Activated effector memory CD4-positive, alpha-beta T cell treated with Interleukin-2 at 50 U/mL for 16 hours (primary cell): Measurements from ENCODE around the gene CTBP1.
"Not testable (repeated sequence)": the region's sequence is repeated elsewhere in the genome, so short reads cannot be mapped to it uniquely, and the experiment has no call there.

Experiments
- DNase-seq: peaks from one replicate; pipeline ENCODE4 v3.0.0-alpha.2; 2020

CTBP1 gene

GRCh38 chr4:1248245-1249147 lies at the start of gene CTBP1:
Gene CTBP1 (minus strand): TSS chr4:1249130. CDS start chr4:1241331, 7,799 bp downstream.
- DNase-seq = peak; percentile 81

GRCh38 chr4:1298461-1298860 lies 49.5 kb upstream of the CTBP1 start:
- no peak for DNase-seq

GRCh38 chr4:1297456-1298325 lies 48.8 kb upstream of the CTBP1 start:
- DNase-seq = no peak

GRCh38 chr4:1297023-1297395 lies 48.1 kb upstream of the CTBP1 start:
- no peak for DNase-seq

GRCh38 chr4:1296324-1297022 lies 47.5 kb upstream of the CTBP1 start:
- no peak for DNase-seq

GRCh38 chr4:1295405-1296055 lies 46.6 kb upstream of the CTBP1 start:
- no peak for DNase-seq

GRCh38 chr4:1294891-1295290 lies 46.0 kb upstream of the CTBP1 start:
- DNase-seq = no peak

GRCh38 chr4:1294424-1294823 lies 45.5 kb upstream of the CTBP1 start:
- no peak for DNase-seq

- DNase-seq = no peak
Measured at GRCh38 chr4:1293991-1294390, 45.1 kb upstream of the CTBP1 start.

- no peak for DNase-seq
Measured at GRCh38 chr4:1293531-1293941, 44.6 kb upstream of the CTBP1 start.

GRCh38 chr4:1292703-1293011 lies 43.7 kb upstream of the CTBP1 start:
- DNase-seq = not testable (repeated sequence)

GRCh38 chr4:1291996-1292702 lies 43.2 kb upstream of the CTBP1 start:
- DNase-seq = no peak

- no peak for DNase-seq
Measured at GRCh38 chr4:1291091-1291490, 42.2 kb upstream of the CTBP1 start.

- no peak for DNase-seq
Measured at GRCh38 chr4:1290165-1290977, 41.4 kb upstream of the CTBP1 start.

- DNase-seq = peak; percentile 96
Measured at GRCh38 chr4:1289207-1290164, 40.6 kb upstream of the CTBP1 start, which contains the start of gene MAEA. Gene MAEA (plus strand): TSS chr4:1289891. CDS start chr4:1289914, 23 bp downstream.

- DNase-seq = no peak
Measured at GRCh38 chr4:1288786-1289185, 39.9 kb upstream of the CTBP1 start.

- no peak for DNase-seq
Measured at GRCh38 chr4:1285790-1286553, 37.0 kb upstream of the CTBP1 start.

GRCh38 chr4:1285151-1285789 lies 36.3 kb upstream of the CTBP1 start:
- DNase-seq = no peak

- no peak for DNase-seq
Measured at GRCh38 chr4:1283711-1284110, 34.8 kb upstream of the CTBP1 start.
